Trophoblast cell (in vitro differentiated cells and primary cell): Measurements from ENCODE around the gene LRP3.

ENCODE experiments used
- DNase-seq, 2 donors: peaks; one replicate each; pipeline ENCODE4 v3.0.0-alpha.2; 2016
- H2AFZ ChIP-seq: 2 replicates; pipeline ENCODE4 v1.6.1; 2013; ENCODE audit warnings: low read length, moderate library complexity, mild to moderate bottlenecking; ENCODE audit not compliant: insufficient read depth, poor library complexity
- H2AK5ac ChIP-seq: 2 replicates; pipeline ENCODE4 v1.6.1; 2013; ENCODE audit warnings: mild to moderate bottlenecking, low read length
- H2BK120ac ChIP-seq: 2 replicates; pipeline ENCODE4 v1.6.1; 2013; ENCODE audit warnings: low read length, mild to moderate bottlenecking, moderate library complexity; ENCODE audit not compliant: insufficient read depth, poor library complexity
- H2BK12ac ChIP-seq: 2 replicates; pipeline ENCODE4 v1.6.1; 2013; ENCODE audit warnings: mild to moderate bottlenecking, low read length, moderate library complexity
- H2BK5ac ChIP-seq: 2 replicates; pipeline ENCODE4 v1.6.1; 2013; ENCODE audit warnings: low read length, low read depth, moderate library complexity, mild to moderate bottlenecking; ENCODE audit not compliant: poor library complexity
- H3K14ac ChIP-seq: 2 replicates; pipeline ENCODE4 v1.6.1; 2013; ENCODE audit warnings: mild to moderate bottlenecking, low read length
- H3K18ac ChIP-seq: 2 replicates; pipeline ENCODE4 v1.6.1; 2013; ENCODE audit warnings: mild to moderate bottlenecking, low read length
- H3K23ac ChIP-seq: 2 replicates; pipeline ENCODE4 v1.6.1; 2013; ENCODE audit warnings: low read length
- H3K27ac ChIP-seq: 2 replicates; pipeline ENCODE4 v1.5.1; 2013; ENCODE audit warnings: low read depth, mild to moderate bottlenecking, inconsistent platforms, low read length, moderate library complexity
- H3K27me3 ChIP-seq: 2 replicates; pipeline ENCODE4 v1.6.1; 2013; ENCODE audit warnings: inconsistent platforms, mild to moderate bottlenecking, low read length, moderate library complexity; ENCODE audit not compliant: insufficient read depth
- H3K36me3 ChIP-seq, 2 experiments: 1 replicate in 1 of 2; 2 replicates in 1 of 2; pipeline ENCODE4 v1.6.1; 2013; ENCODE audit warnings: low read length in 2 of 2, mild to moderate bottlenecking in 2 of 2, moderate library complexity in 1 of 2; ENCODE audit not compliant: insufficient read depth in 2 of 2, control insufficient read depth in 1 of 2
- H3K4ac ChIP-seq: 2 replicates; pipeline ENCODE4 v1.6.1; 2013; ENCODE audit warnings: low read depth, mild to moderate bottlenecking, low read length, moderate library complexity
- H3K4me1 ChIP-seq, 2 experiments: 1 replicate in 1 of 2; 2 replicates in 1 of 2; pipeline ENCODE4 v1.6.1; 2013; ENCODE audit warnings: low read length in 2 of 2, mild to moderate bottlenecking in 2 of 2, moderate library complexity in 1 of 2; ENCODE audit not compliant: insufficient read depth in 2 of 2, control insufficient read depth in 1 of 2
- H3K4me2 ChIP-seq: 2 replicates; pipeline ENCODE4 v1.6.1; 2013; ENCODE audit warnings: inconsistent platforms, mild to moderate bottlenecking, low read length, moderate library complexity
- H3K4me3 ChIP-seq: 2 replicates; pipeline ENCODE4 v1.5.1; 2013; ENCODE audit warnings: mild to moderate bottlenecking, low read depth, low read length, inconsistent platforms
- H3K79me1 ChIP-seq: one replicate; pipeline ENCODE4 v1.6.1; 2013; ENCODE audit warnings: low read length
- H3K79me2 ChIP-seq: 2 replicates; pipeline ENCODE4 v1.6.1; 2013; ENCODE audit warnings: low read length, mild to moderate bottlenecking; ENCODE audit not compliant: control insufficient read depth, insufficient read depth, poor library complexity
- H3K9ac ChIP-seq: 2 replicates; pipeline ENCODE4 v1.6.1; 2013; ENCODE audit warnings: mild to moderate bottlenecking, low read length
- H3K9me3 ChIP-seq: 2 replicates; pipeline ENCODE4 v1.6.1; 2013; ENCODE audit warnings: low read depth, mild to moderate bottlenecking, control low read depth, inconsistent platforms, low read length; ENCODE audit not compliant: insufficient read depth
- H4K12ac ChIP-seq: 2 replicates; pipeline ENCODE4 v1.6.1; 2013; ENCODE audit warnings: low read depth, mild to moderate bottlenecking, low read length, moderate library complexity
- H4K8ac ChIP-seq: 2 replicates; pipeline ENCODE4 v1.6.1; 2013; ENCODE audit warnings: low read depth, mild to moderate bottlenecking, low read length, moderate library complexity
- H4K91ac ChIP-seq: one replicate; pipeline ENCODE4 v1.6.1; 2013; ENCODE audit warnings: low read depth, mild to moderate bottlenecking, low read length, moderate library complexity
- WGBS: extraction: QIAGEN DNeasy Blood & Tissue Kit; methylation state at CpG from one replicate; pipeline ENCODE4 v1.1.7; 2013; ENCODE audit warnings: missing lambda C conversion rate; ENCODE audit not compliant: insufficient read length, insufficient coverage; ENCODE audit errors: extremely low coverage; 5-methylcytosine and 5-hydroxymethylcytosine counted together

The LRP3 gene

GRCh38 chr19:33216198-33216830, 22.2 kb downstream of the LRP3 start:
- H3K18ac ChIP-seq, result no peak overlapping the region
- no peak overlapping the region for H4K12ac ChIP-seq
- no peaks in the 10 kb centered on the region for H3K79me2 ChIP-seq
- H2BK120ac ChIP-seq, result no peak overlapping the region
- no peak overlapping the region for H3K4me3 ChIP-seq
- H3K4me2 ChIP-seq, result no peak overlapping the region
- WGBS, result 83% methylated on average over 1 of the region's 12 CpGs
- DNase-seq, result no peak
- H4K91ac ChIP-seq, result no peak overlapping the region
- no peak overlapping the region for H3K4ac ChIP-seq
- no peaks in the 10 kb centered on the region for H3K4me1 ChIP-seq
- no peak overlapping the region for H4K8ac ChIP-seq
- no peak overlapping the region for H3K9ac ChIP-seq
- no peak overlapping the region for H3K27ac ChIP-seq
- H3K14ac ChIP-seq, result no peak overlapping the region
- no peak overlapping the region for H3K23ac ChIP-seq
- H2AFZ ChIP-seq, result no peak overlapping the region
- H3K36me3 ChIP-seq, result no peaks in the 10 kb centered on the region
- H3K9me3 ChIP-seq, result no peaks in the 10 kb centered on the region
- no peak overlapping the region for H2BK5ac ChIP-seq
- H3K27me3 ChIP-seq, result no peaks in the 10 kb centered on the region
- H2BK12ac ChIP-seq, result no peak overlapping the region
- no peak overlapping the region for H2AK5ac ChIP-seq
- H3K79me1 ChIP-seq, result no peaks in the 10 kb centered on the region

DNA sequence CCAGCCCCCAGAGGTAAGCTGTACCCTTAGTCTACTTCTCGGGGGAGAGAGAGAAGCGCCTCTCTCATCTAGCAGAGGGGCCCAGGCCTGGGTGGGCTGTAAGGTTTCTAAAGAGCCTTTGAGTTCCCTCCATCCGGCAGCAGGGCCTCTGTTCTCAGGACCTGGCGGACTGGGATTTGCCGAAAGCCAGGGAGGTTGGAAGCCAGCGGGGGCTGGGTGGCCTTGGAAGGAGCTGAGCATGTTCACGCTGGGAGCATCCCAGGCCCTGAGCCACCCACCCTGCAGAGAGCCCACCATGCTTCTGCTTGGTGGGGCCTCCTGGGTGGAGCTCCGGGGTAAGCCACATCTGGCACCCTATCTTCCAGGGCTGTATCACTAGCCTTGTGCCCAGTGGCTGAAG, 23.8 kb downstream of the LRP3 start:
- no peak overlapping the region for H3K4me2 ChIP-seq
- no peaks in the 10 kb centered on the region for H3K79me2 ChIP-seq
- H2BK5ac ChIP-seq, result no peak overlapping the region
- H3K14ac ChIP-seq, result no peak overlapping the region
- WGBS, result no CpG with 5 or more reads among the region's 8 CpGs
- DNase-seq, result no peak
- no peak overlapping the region for H3K9ac ChIP-seq
- H3K4ac ChIP-seq, result no peak overlapping the region
- H3K27ac ChIP-seq, result no peak overlapping the region
- no peaks in the 10 kb centered on the region for H3K79me1 ChIP-seq
- H3K36me3 ChIP-seq, result no peaks in the 10 kb centered on the region
- no peak overlapping the region for H3K23ac ChIP-seq
- H3K27me3 ChIP-seq, result no peaks in the 10 kb centered on the region
- H4K8ac ChIP-seq, result no peak overlapping the region
- no peaks in the 10 kb centered on the region for H3K4me1 ChIP-seq
- H2BK120ac ChIP-seq, result no peak overlapping the region
- H2BK12ac ChIP-seq, result no peak overlapping the region
- no peak overlapping the region for H3K18ac ChIP-seq
- no peak overlapping the region for H4K91ac ChIP-seq
- no peaks in the 10 kb centered on the region for H3K9me3 ChIP-seq
- no peak overlapping the region for H3K4me3 ChIP-seq
- no peak overlapping the region for H2AFZ ChIP-seq
- no peak overlapping the region for H4K12ac ChIP-seq
- H2AK5ac ChIP-seq, result no peak overlapping the region

DNA sequence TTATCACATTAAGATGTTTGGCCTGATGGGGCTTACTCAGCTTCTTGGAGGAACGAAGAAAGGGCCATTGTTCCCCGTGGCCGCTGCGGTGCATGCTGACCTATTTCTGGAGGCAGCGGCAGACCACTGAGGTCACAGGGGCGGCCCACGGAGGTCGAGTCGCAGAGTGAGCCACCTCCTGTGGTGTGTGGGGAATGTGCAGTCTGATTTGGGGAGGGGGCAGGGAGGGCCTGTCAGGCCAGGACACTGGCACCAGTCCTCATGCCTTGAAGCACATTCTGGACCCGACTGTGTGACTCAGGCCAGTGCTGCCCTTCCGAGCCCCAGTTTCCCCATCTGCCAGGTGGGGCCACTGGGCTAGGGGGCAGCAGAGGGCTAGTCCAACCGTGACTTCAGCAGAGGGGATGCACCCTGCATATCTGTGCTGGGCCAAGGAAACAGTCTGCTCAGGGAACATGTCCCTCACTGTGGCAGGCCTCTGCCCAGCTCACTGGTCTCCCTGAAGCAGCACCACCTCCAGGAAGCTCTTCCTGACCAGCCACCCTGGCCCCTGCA, 25.2 kb downstream of the LRP3 start:
- Histone ChIP-seq H3K23ac (no peak overlapping the region), H3K4me3 (no peak overlapping the region), H2AK5ac (no peak overlapping the region), H2BK120ac (no peak overlapping the region), H4K12ac (no peak overlapping the region), H2BK5ac (no peak overlapping the region), H3K36me3 (no peaks in the 10 kb centered on the region), H4K8ac (no peak overlapping the region), H3K27ac (no peak overlapping the region), H3K4me1 (no peaks in the 10 kb centered on the region), H3K79me2 (no peaks in the 10 kb centered on the region), H3K4me2 (no peak overlapping the region), H3K14ac (no peak overlapping the region), H3K27me3 (peaks cover 5% of the 10 kb centered on the region), H2BK12ac (no peak overlapping the region), H2AFZ (no peak overlapping the region), H3K18ac (no peak overlapping the region), H3K9me3 (no peaks in the 10 kb centered on the region), H3K4ac (no peak overlapping the region), H3K79me1 (no peaks in the 10 kb centered on the region), H3K9ac (no peak overlapping the region), H4K91ac (no peak overlapping the region)
- WGBS, result no CpG with 5 or more reads among the region's 12 CpGs
- DNase-seq, result no peak

DNA sequence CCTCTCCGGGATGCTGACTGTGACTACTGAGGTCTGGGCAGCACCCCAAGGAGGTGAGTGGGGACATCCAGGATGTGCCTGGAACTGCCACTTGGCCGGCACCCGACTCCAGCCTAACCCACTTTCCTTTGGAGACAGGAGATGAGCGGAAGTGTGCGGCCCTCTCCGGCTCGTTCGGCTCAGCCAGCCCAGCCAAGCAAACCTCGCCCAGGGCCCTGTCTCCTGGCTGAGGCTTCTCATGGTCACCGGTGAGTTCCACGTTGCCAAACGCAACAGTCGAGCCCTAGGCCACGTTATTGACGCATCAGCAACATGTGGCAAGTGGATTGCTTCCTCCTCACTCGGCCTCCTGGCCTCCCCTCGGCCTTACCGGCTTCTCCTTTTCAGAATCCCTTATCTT, 26.0 kb downstream of the LRP3 start:
- Histone ChIP-seq H3K23ac (no peak overlapping the region), H3K9me3 (no peaks in the 10 kb centered on the region), H3K4ac (no peak overlapping the region), H2BK12ac (no peak overlapping the region), H3K79me1 (no peaks in the 10 kb centered on the region), H3K9ac (no peak overlapping the region), H3K27ac (no peak overlapping the region), H2BK5ac (no peak overlapping the region), H2BK120ac (no peak overlapping the region), H3K27me3 (peaks cover 12% of the 10 kb centered on the region), H3K79me2 (no peaks in the 10 kb centered on the region), H3K4me1 (no peaks in the 10 kb centered on the region), H4K91ac (no peak overlapping the region), H3K18ac (no peak overlapping the region), H3K4me3 (no peak overlapping the region), H2AFZ (no peak overlapping the region), H3K36me3 (no peaks in the 10 kb centered on the region), H3K4me2 (no peak overlapping the region), H4K8ac (no peak overlapping the region), H4K12ac (no peak overlapping the region), H2AK5ac (no peak overlapping the region), H3K14ac (no peak overlapping the region)
- WGBS, result no CpG with 5 or more reads among the region's 18 CpGs
- DNase-seq, result no peak
